Measurements from ENCODE around the gene PRRC2A. TPM values are rescaled to one million over a fixed set of nuclear protein-coding genes. Genes with fewer than 3 reads are reported as not detected.

The PRRC2A gene
- total RNA-seq, 1 experiment from 2014 or later, result 163 TPM

DNA sequence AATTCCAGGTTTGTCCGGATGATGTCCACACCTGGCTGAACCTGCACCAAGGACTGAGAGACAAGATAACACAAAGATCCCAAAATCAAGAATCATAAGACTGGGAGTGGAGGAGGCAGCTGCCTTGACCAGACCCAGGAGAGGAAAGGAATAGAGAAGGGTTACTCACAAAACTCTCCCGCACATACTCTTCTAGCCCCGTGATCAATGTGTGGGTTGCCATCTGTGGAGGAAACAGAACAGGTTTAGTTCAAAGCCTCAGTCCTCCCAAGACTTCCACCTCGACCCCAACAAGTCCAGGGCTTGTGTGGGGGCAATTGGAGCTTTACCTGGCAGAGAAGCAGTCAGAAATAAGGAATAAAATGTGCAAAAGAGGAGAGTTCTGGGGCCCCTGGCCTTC is 20.9 kb downstream of the PRRC2A start:
- H3K27me3 ChIP-seq (ENCODE audit: control insufficient read depth, insufficient read depth, low read length), result no peaks in the 10 kb centered on the region
- H3K4me3 ChIP-seq (ENCODE audit: insufficient read depth, low read depth, low read length), result no peak overlapping the region
- peaks cover 58% of the 10 kb centered on the region for H3K36me3 ChIP-seq (replicated peaks; ENCODE audit: control insufficient read depth, insufficient read depth, low read length)
- no peak for DNase-seq

- DNase-seq, result no peak
- Histone ChIP-seq H3K4me3 (ENCODE audit: insufficient read depth, low read depth, low read length) (no peak overlapping the region), H3K27me3 (ENCODE audit: control insufficient read depth, insufficient read depth, low read length) (no peaks in the 10 kb centered on the region), H3K36me3 (replicated peaks; ENCODE audit: control insufficient read depth, insufficient read depth, low read length) (peaks cover 53% of the 10 kb centered on the region)
These were observed 22.5 kb downstream of the PRRC2A start for GRCh38 chr6:31642798-31643570.

- H3K27me3 ChIP-seq (ENCODE audit: control insufficient read depth, insufficient read depth, low read length), result no peaks in the 10 kb centered on the region
- peaks cover 62% of the 10 kb centered on the region for H3K36me3 ChIP-seq (replicated peaks; ENCODE audit: control insufficient read depth, insufficient read depth, low read length)
- no peak overlapping the region for H3K4me3 ChIP-seq (ENCODE audit: insufficient read depth, low read depth, low read length)
- no peak for DNase-seq
These were observed 23.4 kb downstream of the PRRC2A start for GRCh38 chr6:31643818-31644454.

- Histone ChIP-seq H3K4me3 (ENCODE audit: insufficient read depth, low read depth, low read length) (no peak overlapping the region), H3K36me3 (replicated peaks; ENCODE audit: control insufficient read depth, insufficient read depth, low read length) (peaks cover 61% of the 10 kb centered on the region), H3K27me3 (ENCODE audit: control insufficient read depth, insufficient read depth, low read length) (no peaks in the 10 kb centered on the region)
- DNase-seq, result no peak
These were observed 24.8 kb downstream of the PRRC2A start for GRCh38 chr6:31645325-31645724.

DNA sequence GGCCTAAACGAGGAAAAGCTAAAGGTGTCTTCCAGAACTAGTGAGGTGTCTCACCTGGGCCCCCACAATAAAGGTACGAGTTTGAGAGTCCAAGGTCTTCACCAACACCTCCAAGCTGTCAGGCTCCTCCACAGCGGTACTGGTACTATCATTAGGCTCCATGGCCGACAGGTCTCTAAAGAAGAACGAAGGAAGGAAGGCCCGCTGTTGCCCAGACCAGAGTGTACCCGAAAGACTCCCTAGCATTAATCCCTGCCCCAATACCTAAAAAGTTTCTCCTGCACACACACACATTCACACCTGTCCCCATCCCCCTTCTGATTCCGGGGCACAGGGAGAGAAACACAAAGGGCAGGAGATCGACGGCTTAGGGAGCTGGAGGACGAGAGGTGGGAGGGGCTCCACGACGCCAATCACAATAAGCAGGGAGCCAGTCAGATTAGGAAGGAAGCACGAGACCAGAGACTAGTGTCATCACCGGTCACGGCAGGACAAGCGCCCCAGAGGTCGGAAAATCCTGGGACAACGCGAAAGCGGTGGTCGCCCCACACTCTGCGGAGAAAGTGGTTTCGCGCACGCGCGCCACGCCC is 31.2 kb downstream of the PRRC2A start:
- DNase-seq, result peak; percentile 94
- Histone ChIP-seq H3K27me3 (ENCODE audit: control insufficient read depth, insufficient read depth, low read length) (no peaks in the 10 kb centered on the region), H3K4me3 (ENCODE audit: insufficient read depth, low read depth, low read length) (peak overlapping the region; percentile 98), H3K36me3 (replicated peaks; ENCODE audit: control insufficient read depth, insufficient read depth, low read length) (peaks cover 20% of the 10 kb centered on the region)

DNA sequence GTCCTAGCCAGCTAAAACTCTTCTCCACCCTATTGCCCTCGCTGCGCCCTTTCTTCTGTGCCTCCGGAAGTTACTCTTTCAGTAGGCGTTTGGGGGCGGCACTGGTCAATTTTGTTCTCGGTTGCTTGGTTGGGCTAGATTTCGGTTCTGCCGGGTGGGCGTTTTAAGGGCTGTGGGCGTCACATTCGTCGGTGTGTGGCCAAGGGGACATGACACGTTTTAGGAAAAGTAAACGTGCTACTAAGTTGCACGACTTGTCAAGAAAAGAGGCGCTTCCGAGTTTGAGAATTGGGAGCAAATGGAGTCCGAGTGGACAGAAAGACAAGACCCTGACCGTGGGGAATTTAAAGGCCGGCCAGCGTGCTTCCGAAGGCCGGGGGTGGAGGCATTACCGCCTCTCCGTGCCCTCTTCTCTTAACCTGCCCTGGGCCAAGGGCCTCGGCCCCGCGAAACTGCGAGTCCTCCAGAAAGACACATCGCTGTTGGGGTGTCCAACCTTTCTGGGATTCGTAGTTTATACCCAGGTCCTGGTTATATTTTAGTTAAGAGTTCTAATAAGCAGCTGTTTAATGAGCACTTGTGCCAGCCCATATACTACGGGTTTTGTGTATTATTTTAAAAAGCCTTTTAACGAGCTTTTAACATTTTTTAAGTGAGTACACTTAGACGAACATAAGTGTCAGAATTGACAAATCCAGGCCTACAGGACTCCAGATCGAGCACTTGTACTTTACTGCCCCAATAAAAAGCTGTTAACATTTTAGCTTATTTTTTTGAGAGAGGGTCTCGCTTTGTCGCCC is 32.6 kb downstream of the PRRC2A start:
- peak; percentile 95 for DNase-seq
- Histone ChIP-seq H3K27me3 (ENCODE audit: control insufficient read depth, insufficient read depth, low read length) (no peaks in the 10 kb centered on the region), H3K4me3 (ENCODE audit: insufficient read depth, low read depth, low read length) (peak overlapping the region; percentile 98), H3K36me3 (replicated peaks; ENCODE audit: control insufficient read depth, insufficient read depth, low read length) (peaks cover 15% of the 10 kb centered on the region)

- Histone ChIP-seq H3K4me3 (ENCODE audit: insufficient read depth, low read depth, low read length) (no peak overlapping the region), H3K27me3 (ENCODE audit: control insufficient read depth, insufficient read depth, low read length) (no peaks in the 10 kb centered on the region), H3K36me3 (replicated peaks; ENCODE audit: control insufficient read depth, insufficient read depth, low read length) (no peaks in the 10 kb centered on the region; the same call in none of the 2 replicates)
- DNase-seq, result no peak
These were observed 34.2 kb downstream of the PRRC2A start for GRCh38 chr6:31654574-31655348.

DNA sequence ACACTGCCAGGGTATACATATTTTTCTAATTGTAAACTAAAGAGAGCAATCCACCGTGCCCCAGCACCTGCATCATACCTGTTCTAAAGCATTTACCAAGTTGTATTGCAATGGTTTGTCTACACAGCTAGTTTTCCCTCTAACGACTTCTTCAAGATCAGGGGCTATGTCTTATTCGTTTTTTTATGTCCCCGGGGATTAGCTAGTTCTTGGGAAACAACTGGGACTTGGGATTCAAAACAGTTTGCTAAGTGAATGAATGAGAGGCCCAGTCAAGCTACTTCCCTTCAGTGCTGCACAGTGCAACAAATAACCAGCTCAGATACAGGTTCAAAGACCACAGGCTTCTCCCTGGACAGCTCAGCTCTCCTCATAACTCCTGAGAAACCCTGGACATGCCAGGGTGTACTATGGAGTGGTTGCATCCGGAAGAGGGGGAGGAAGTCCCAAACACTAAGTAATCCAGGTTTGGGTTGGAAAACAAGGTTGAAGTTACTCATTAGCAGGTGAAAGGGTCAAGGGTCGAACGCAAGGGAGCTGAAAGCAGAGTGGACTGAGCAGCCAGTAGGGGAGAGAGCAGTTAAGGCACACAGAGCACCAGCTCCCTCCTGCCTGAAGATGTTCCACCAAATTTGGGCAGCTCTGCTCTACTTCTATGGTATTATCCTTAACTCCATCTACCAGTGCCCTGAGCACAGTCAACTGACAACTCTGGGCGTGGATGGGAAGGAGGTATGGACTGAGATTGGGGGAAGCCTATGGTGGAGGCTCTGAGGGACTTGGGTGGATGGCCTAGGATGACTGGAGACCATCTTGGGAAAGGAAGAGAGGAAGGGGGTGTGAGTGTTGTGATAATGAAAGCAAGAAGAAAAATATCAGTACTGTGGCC is 35.1 kb downstream of the PRRC2A start, which contains the start of gene APOM:
Gene APOM (plus strand): TSS at position 546 of the 889 bp plus-strand sequence. CDS start 73 bp downstream, at position 619.
- Histone ChIP-seq H3K36me3 (replicated peaks; ENCODE audit: control insufficient read depth, insufficient read depth, low read length) (no peaks in the 10 kb centered on the region; the same call in none of the 2 replicates), H3K4me3 (ENCODE audit: insufficient read depth, low read depth, low read length) (no peak within 1 kb of the TSS), H3K27me3 (ENCODE audit: control insufficient read depth, insufficient read depth, low read length) (no peaks in the 10 kb centered on the region)
- DNase-seq, result no peak

DNA sequence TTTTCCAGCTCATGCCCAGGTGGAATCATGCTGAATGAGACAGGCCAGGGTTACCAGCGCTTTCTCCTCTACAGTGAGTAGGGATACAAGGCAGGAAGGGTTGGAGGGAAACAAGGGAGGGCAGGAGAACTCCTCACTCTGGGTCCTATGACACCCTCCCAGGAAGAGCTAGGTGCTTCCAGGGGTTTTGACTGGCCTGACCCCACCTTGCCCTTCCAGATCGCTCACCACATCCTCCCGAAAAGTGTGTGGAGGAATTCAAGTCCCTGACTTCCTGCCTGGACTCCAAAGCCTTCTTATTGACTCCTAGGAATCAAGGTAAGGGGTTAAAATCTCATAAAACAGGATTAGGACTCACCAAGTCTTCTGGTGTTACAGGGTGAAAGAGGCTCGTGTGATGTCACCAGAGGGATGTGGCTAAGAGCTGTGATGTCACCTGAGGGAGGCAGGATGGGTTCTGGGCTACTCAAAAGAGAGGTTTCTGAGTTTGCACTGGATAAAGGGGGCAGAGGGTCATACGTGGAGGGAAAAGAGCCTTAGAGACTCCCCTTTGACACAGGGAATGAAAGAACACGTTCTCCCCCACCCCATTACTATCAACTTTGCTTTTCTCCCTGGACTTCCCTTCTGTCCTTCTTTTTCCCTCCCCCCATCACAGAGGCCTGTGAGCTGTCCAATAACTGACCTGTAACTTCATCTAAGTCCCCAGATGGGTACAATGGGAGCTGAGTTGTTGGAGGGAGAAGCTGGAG is 37.1 kb downstream of the PRRC2A start:
- Histone ChIP-seq H3K4me3 (ENCODE audit: insufficient read depth, low read depth, low read length) (no peak overlapping the region), H3K36me3 (replicated peaks; ENCODE audit: control insufficient read depth, insufficient read depth, low read length) (peaks cover 3% of the 10 kb centered on the region), H3K27me3 (ENCODE audit: control insufficient read depth, insufficient read depth, low read length) (no peaks in the 10 kb centered on the region)
- no peak for DNase-seq

DNA sequence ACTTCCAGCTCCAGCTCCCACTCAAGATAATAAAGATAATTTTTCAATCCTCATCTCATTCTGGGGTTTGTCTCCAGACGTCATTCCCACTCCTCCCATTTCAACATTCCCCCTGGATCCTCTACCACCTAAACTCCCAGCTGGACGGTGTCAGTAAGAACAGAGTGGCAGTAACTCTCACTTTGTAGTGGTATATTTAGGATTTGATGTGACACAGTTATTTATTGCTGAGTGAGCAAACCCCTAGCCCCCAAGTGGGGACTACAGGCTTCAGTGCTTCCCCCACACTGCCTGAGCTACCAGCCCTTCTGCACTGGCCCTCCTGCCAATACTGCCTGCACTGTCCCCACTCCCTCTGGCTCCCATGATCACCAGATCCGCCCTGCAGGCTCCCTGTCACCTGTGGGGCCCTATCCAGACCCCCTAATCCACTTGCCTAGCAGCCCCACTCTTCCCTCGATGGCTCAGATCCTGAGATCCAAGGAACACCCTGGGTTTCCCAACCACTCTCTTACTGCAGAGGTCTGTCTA is 37.7 kb downstream of the PRRC2A start:
- H3K4me3 ChIP-seq (ENCODE audit: insufficient read depth, low read depth, low read length), result no peak overlapping the region
- no peaks in the 10 kb centered on the region for H3K27me3 ChIP-seq (ENCODE audit: control insufficient read depth, insufficient read depth, low read length)
- no peak for DNase-seq
- peaks cover 5% of the 10 kb centered on the region for H3K36me3 ChIP-seq (replicated peaks; ENCODE audit: control insufficient read depth, insufficient read depth, low read length)

DNA sequence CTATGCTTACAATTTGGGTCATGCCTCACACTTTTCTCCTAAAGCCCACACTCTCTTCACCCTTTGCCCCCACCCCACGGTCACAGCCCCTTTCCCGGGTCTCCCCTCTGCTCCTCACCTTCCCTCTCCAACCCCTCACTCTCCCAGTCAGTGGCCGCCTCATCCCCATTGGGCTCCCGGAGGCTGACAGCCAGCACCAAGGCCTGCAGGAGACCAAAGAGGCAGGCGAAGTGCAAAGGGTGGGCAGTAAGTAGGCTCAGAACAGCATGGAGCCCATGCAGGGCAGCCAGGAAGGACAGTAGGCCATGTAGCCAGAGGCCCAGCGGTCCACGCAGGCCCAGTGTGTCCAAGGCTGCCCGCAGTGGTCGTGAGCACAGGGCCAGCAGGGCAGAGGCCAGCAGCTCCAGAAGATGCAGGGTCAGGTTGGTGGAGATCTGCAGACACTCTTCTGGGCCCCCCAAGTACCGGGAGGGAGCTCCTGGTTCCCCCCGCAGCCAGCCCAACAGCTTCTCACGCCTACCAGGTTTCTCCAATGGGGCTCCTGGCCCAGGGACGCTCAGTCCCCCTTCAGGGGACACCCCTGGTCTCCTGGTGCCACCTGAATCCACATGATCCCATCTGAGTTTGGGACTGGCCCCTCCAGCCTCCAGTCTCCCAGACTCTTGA is 38.6 kb downstream of the PRRC2A start:
- no peak for DNase-seq
- no peak overlapping the region for H3K4me3 ChIP-seq (ENCODE audit: insufficient read depth, low read depth, low read length)
- peaks cover 8% of the 10 kb centered on the region for H3K36me3 ChIP-seq (replicated peaks; ENCODE audit: control insufficient read depth, insufficient read depth, low read length)
- H3K27me3 ChIP-seq (ENCODE audit: control insufficient read depth, insufficient read depth, low read length), result no peaks in the 10 kb centered on the region
